ENCODE data around the gene JAML. TPM values are rescaled to one million over a fixed set of nuclear protein-coding genes. Genes with fewer than 3 reads are reported as not detected.

The JAML gene
- total and polyA plus RNA-seq, 9 of the 15 experiments (the other 6 are each of a cell fraction or from before 2014, with no cell fraction given) = 0.05 to 0.32 (median 0.22) TPM; not detected in 4

DNA sequence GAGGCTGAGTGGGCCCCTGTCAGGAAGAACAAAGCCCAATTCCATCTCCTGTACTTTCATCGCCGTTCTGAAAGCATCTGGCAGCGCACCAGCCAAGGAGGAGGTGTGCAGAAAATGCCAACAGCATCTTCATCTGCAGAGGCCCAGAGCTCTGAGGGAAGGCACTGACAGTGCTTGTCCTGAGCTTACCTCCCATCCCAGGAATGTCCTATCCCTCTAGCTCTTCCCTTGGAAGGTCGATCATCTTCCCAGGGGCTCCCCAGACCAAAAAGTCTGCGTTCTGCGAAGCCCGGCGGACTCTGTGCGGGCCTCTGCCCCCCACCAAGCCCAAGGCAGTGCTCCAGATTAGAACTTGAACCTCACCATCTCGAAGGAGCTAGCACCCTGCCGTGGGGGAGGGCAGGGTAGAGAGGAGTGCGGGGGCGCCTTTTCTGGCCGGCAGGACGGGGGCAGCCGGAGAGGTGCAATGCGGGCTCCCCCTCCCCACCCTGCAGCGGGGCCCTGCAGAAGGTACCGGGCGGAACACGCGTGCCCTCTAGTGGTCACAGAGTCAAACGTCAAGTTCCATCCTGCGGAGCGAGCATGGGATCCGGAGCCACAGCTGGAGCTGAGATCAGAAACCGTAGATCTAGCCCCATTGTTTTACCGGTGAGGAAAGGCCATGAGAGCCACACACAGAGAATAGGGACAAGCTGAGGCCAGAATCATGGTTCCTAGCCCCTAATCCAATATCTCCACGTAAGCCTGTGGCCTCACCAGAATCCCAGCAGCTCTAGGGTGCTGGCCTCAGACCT is 53.3 kb downstream of the JAML start (continued):
- TF ChIP-seq ZBTB7A (IDR thresholded peaks at IDR 0.05; ENCODE audit: borderline replicate concordance, control insufficient read depth, low read depth, low read length) = peak; percentile 27; the same call in 1 of the 2 replicates
- TF ChIP-seq RAD21 (CRISPR knock-in tag; conservative IDR thresholded peaks at IDR 0.05 in 1 of 2, IDR thresholded peaks at IDR 0.05 in 1 of 2) = peak; percentile 78 to 88
- no peak for TF ChIP-seq ZNF253 (CRISPR knock-in tag; conservative IDR thresholded peaks at IDR 0.05)
- TF ChIP-seq NFE2L1 (tag; IDR thresholded peaks at IDR 0.05; ENCODE audit: borderline replicate concordance, low read depth) = no peak
- TF ChIP-seq GTF2F1 (IDR thresholded peaks at IDR 0.05; ENCODE audit: low read depth, low read length) = no peak
- TF ChIP-seq, protein P1, sequence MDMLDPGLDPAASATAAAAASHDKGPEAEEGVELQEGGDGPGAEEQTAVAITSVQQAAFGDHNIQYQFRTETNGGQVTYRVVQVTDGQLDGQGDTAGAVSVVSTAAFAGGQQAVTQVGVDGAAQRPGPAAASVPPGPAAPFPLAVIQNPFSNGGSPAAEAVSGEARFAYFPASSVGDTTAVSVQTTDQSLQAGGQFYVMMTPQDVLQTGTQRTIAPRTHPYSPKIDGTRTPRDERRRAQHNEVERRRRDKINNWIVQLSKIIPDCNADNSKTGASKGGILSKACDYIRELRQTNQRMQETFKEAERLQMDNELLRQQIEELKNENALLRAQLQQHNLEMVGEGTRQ (CRISPR knock-in tag; IDR thresholded peaks at IDR 0.05) = no peak
- TF ChIP-seq CC2D1A (IDR thresholded peaks at IDR 0.05) = 0 out of 2 replicates have a peak, but pooled peaks have one; percentile 39
- TF ChIP-seq, protein P2, sequence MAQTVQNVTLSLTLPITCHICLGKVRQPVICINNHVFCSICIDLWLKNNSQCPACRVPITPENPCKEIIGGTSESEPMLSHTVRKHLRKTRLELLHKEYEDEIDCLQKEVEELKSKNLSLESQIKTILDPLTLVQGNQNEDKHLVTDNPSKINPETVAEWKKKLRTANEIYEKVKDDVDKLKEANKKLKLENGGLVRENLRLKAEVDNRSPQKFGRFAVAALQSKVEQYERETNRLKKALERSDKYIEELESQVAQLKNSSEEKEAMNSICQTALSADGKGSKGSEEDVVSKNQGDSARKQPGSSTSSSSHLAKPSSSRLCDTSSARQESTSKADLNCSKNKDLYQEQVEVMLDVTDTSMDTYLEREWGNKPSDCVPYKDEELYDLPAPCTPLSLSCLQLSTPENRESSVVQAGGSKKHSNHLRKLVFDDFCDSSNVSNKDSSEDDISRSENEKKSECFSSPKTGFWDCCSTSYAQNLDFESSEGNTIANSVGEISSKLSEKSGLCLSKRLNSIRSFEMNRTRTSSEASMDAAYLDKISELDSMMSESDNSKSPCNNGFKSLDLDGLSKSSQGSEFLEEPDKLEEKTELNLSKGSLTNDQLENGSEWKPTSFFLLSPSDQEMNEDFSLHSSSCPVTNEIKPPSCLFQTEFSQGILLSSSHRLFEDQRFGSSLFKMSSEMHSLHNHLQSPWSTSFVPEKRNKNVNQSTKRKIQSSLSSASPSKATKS (CRISPR knock-in tag; IDR thresholded peaks at IDR 0.05) = no peak
- TF ChIP-seq STAG1 (CRISPR knock-in tag; IDR thresholded peaks at IDR 0.05; ENCODE audit: borderline replicate concordance) = peak; percentile 64; the same call in 1 of the 2 replicates
- TF ChIP-seq EP400 (IDR thresholded peaks at IDR 0.05) = no peak
- TF ChIP-seq, protein P3, sequence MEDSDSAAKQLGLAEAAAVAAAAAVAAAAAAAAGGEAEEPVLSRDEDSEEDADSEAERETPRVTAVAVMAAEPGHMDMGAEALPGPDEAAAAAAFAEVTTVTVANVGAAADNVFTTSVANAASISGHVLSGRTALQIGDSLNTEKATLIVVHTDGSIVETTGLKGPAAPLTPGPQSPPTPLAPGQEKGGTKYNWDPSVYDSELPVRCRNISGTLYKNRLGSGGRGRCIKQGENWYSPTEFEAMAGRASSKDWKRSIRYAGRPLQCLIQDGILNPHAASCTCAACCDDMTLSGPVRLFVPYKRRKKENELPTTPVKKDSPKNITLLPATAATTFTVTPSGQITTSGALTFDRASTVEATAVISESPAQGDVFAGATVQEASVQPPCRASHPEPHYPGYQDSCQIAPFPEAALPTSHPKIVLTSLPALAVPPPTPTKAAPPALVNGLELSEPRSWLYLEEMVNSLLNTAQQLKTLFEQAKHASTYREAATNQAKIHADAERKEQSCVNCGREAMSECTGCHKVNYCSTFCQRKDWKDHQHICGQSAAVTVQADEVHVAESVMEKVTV (CRISPR knock-in tag; IDR thresholded peaks at IDR 0.05) = peak; percentile 75; the same call in 1 of the 2 replicates
